GM18519 (cell line): Measurements from ENCODE around the gene IFI35.
"Not testable (repeated sequence)": the region's sequence is repeated elsewhere in the genome, so short reads cannot be mapped to it uniquely, and the experiment has no call there.

Experiments used
- ATAC-seq: cut with Tn5 transposase; IDR thresholded peaks from one replicate; pipeline ENCODE4 v1.9.1; 2021; ENCODE audit warnings: mild to moderate bottlenecking, moderate library complexity; ENCODE audit not compliant: unreplicated experiment, low FRiP score

IFI35 gene

GRCh38 chr17:42997390-42997983 is 9.1 kb upstream of the IFI35 start:
- ATAC-seq, result no peak

GRCh38 chr17:42997984-42998938 is 8.3 kb upstream of the IFI35 start, which contains the start of gene RPL27:
TSS of gene RPL27 (plus strand) at chr17:42998419. CDS start at chr17:42998751, 332 bp downstream.
- ATAC-seq, result peak; percentile 69

- no peak for ATAC-seq
Observed at GRCh38 chr17:42999003-42999525, 7.5 kb upstream of the IFI35 start.

GRCh38 chr17:43000894-43001293 is 5.7 kb upstream of the IFI35 start:
- ATAC-seq, result not testable (repeated sequence)

GRCh38 chr17:43003542-43004172 is 2.9 kb upstream of the IFI35 start:
- ATAC-seq, result no peak

- ATAC-seq, result no peak
Observed at GRCh38 chr17:43010667-43011308, 4.2 kb downstream of the IFI35 start.

- no peak for ATAC-seq
Observed at GRCh38 chr17:43011728-43012472, 5.3 kb downstream of the IFI35 start.

GRCh38 chr17:43013296-43013695 is 6.7 kb downstream of the IFI35 start:
- no peak for ATAC-seq

- ATAC-seq, result no peak
Observed at GRCh38 chr17:43014020-43014648, 7.5 kb downstream of the IFI35 start.

GRCh38 chr17:43014649-43015542 is 8.3 kb downstream of the IFI35 start:
- no peak for ATAC-seq

GRCh38 chr17:43015579-43015978 is 9.0 kb downstream of the IFI35 start:
- ATAC-seq, result no peak

GRCh38 chr17:43016216-43016615 is 9.6 kb downstream of the IFI35 start:
- no peak for ATAC-seq

- no peak for ATAC-seq
Observed at GRCh38 chr17:43018008-43018853, 11.6 kb downstream of the IFI35 start.

GRCh38 chr17:43018932-43019331 is 12.3 kb downstream of the IFI35 start:
- no peak for ATAC-seq

GRCh38 chr17:43019418-43019817 is 12.8 kb downstream of the IFI35 start:
- ATAC-seq, result no peak

- ATAC-seq, result no peak
Observed at GRCh38 chr17:43020030-43020621, 13.5 kb downstream of the IFI35 start.
